Caco-2 (cell line): Measurements from ENCODE around the gene ZNF564. TPM values are rescaled to one million over a fixed set of nuclear protein-coding genes. Genes with fewer than 3 reads are reported as not detected.
A peak's percentile ranks its signal among the peaks of the same experiment; 100 is the strongest.
"Not testable (repeated sequence)": the region's sequence is repeated elsewhere in the genome, so short reads cannot be mapped to it uniquely, and the experiment has no call there.

Experiments used
- BruUV-seq: library from RNA; stranded (reverse); fragments of 400-500 nt; replicated peaks from 2 replicates; lab custom pipeline; 2021; lab: Mats Ljungman, UMichigan
- CTCF ChIA-PET: fragments of 300-600 bp; sonication (Branson Sonifier 250); formaldehyde crosslinking; loops from one replicate; lab custom pipeline; 2022; ENCODE audit warnings: antibody characterized with exemption; lab: Charles Lee
- POLR2A ChIA-PET: fragments of 300-600 bp; sonication (Branson Sonifier 250); formaldehyde crosslinking; loops from one replicate; lab custom pipeline; 2022; ENCODE audit warnings: antibody characterized with exemption; lab: Charles Lee
- DNase-seq, 2 experiments: peaks; one replicate each; pipeline versions ENCODE4 v3.0.0 to v3.0.0-alpha.2; 2020 to 2022
- H3K27me3 ChIP-seq: replicated peaks from 2 replicates; pipeline ENCODE4 v1.6.0; 2011; ENCODE audit warnings: low read length; ENCODE audit not compliant: control insufficient read depth, insufficient read depth
- H3K36me3 ChIP-seq: 2 replicates; pipeline ENCODE4 v1.5.1; 2011; ENCODE audit warnings: low read length; ENCODE audit not compliant: control insufficient read depth, insufficient read depth
- H3K4me1 ChIP-seq: fragments of 250-450 bp; sonication (Bioruptor Pico); 2 replicates; pipeline ENCODE4 v1.5.1; 2020; ENCODE audit warnings: mild to moderate bottlenecking
- H3K4me3 ChIP-seq: 2 replicates; pipeline ENCODE4 v1.5.1; 2011; ENCODE audit warnings: low read depth, mild to moderate bottlenecking, control low read depth, low read length
- H3K9me3 ChIP-seq: fragments of 250-450 bp; sonication (Bioruptor Pico); 2 replicates; pipeline ENCODE4 v1.5.1; 2020; ENCODE audit warnings: mild to moderate bottlenecking, moderate library complexity
- H3K27ac Mint-ChIP-seq: one replicate; pipeline ENCODE4 v1.8.0; 2022; ENCODE audit warnings: mixed read lengths; ENCODE audit not compliant: unreplicated experiment
- H3K27me3 Mint-ChIP-seq: one replicate; pipeline ENCODE4 v1.8.0; 2022; ENCODE audit warnings: mixed read lengths; ENCODE audit not compliant: insufficient read depth, unreplicated experiment
- H3K36me3 Mint-ChIP-seq: one replicate; pipeline ENCODE4 v1.8.0; 2022; ENCODE audit warnings: mild to moderate bottlenecking, mixed read lengths; ENCODE audit not compliant: insufficient read depth, unreplicated experiment
- H3K4me1 Mint-ChIP-seq: one replicate; pipeline ENCODE4 v1.8.0; 2022; ENCODE audit warnings: low read depth, mixed read lengths; ENCODE audit not compliant: unreplicated experiment
- H3K4me3 Mint-ChIP-seq: one replicate; pipeline ENCODE4 v1.8.0; 2022; ENCODE audit warnings: mild to moderate bottlenecking, moderate library complexity, mixed read lengths; ENCODE audit not compliant: unreplicated experiment
- H3K9me3 Mint-ChIP-seq: one replicate; pipeline ENCODE4 v1.8.0; 2022; ENCODE audit warnings: mixed read lengths; ENCODE audit not compliant: unreplicated experiment
- CTCF ChIP-seq, 2 experiments: fragments of 200-600 bp in 1 of 2; IDR thresholded peaks; 1 replicate in 1 of 2; 2 replicates in 1 of 2; pipeline versions ENCODE4 v1.5.1 to v1.8.0; 2011 to 2022; ENCODE audit warnings: antibody characterized with exemption in 1 of 2, control low read depth in 1 of 2, inconsistent platforms in 1 of 2, low read depth in 1 of 2, low read length in 1 of 2, mild to moderate bottlenecking in 1 of 2, moderate library complexity in 1 of 2; ENCODE audit not compliant: insufficient read depth in 1 of 2, severe bottlenecking in 1 of 2, unreplicated experiment in 1 of 2
- intact Hi-C: fragments of 100-400 bp; cut with micrococcal nuclease; formaldehyde crosslinking; loops from one replicate; pipeline ENCODE4 v1.10.0; 2022; ENCODE audit not compliant: unreplicated experiment
- total RNA-seq: library from RNA; stranded (reverse); gene quantifications from 2 replicates; pipeline ENCODE4 v1.2.3, GENCODE V29; 2022

The ZNF564 gene
- total RNA-seq, 1 experiment from 2014 or later: 11.6 TPM

GRCh38 chr19:12496480-12496879 is 54.8 kb downstream of the ZNF564 start:
- no peak for DNase-seq
- no peaks in the 10 kb centered on the region; the same call in 1 of the 2 replicates for H3K27me3 ChIP-seq
- H3K9me3 ChIP-seq: peaks cover 6% of the 10 kb centered on the region
- no peak overlapping the region for H3K4me3 ChIP-seq
- no peaks in the 10 kb centered on the region for H3K36me3 ChIP-seq
- Mint-ChIP-seq H3K27ac (no peak overlapping the region), H3K4me1 (no peaks in the 10 kb centered on the region), H3K9me3 (no peaks in the 10 kb centered on the region), H3K27me3 (no peaks in the 10 kb centered on the region), H3K4me3 (peak overlapping the region; percentile 84), H3K36me3 (peaks cover 9% of the 10 kb centered on the region)
- ChIA-PET CTCF (no interaction called here), POLR2A (interaction anchor here (0.5 to 1.8 kb wide), 4 partner anchors 54 to 1451 kb away, joined by 4 to 17 read pairs (median 11); partner anchors contain the start of genes ZNF490, ZNF563, ZNF564 and ZNF791)
- BruUV-seq: no TSS peak
- H3K4me1 ChIP-seq: no peaks in the 10 kb centered on the region
- TF ChIP-seq CTCF (IDR thresholded peaks at IDR 0.05; ENCODE audit: insufficient read depth in 1 of 2, low read depth in 1 of 2, low read length in 1 of 2, severe bottlenecking in 1 of 2, unreplicated experiment in 1 of 2): no peak
- intact Hi-C loops: no loop called here

- no peaks in the 10 kb centered on the region for H3K36me3 ChIP-seq
- Mint-ChIP-seq H3K4me1 (no peaks in the 10 kb centered on the region), H3K27ac (peak overlapping the region; percentile 95), H3K9me3 (no peaks in the 10 kb centered on the region), H3K27me3 (no peaks in the 10 kb centered on the region), H3K4me3 (peak overlapping the region; percentile 84), H3K36me3 (peaks cover 9% of the 10 kb centered on the region)
- no TSS peak for BruUV-seq
- H3K4me3 ChIP-seq: peak overlapping the region; percentile 70
- intact Hi-C loops: loop anchor here (1.0 kb wide), 2 partner anchors 54 to 56 kb away; partner anchors contain the start of genes ZNF443 and ZNF564
- DNase-seq: peak; percentile 96
- ChIA-PET CTCF (interaction anchor here (0.5 to 1.0 kb wide), 3 partner anchors 36 to 130 kb away, joined by 4 read pairs; partner anchors contain the start of genes ZNF442 and ZNF799), POLR2A (interaction anchor here (0.5 to 1.8 kb wide), 12 partner anchors 11 to 332 kb away, joined by 3 to 14 read pairs (median 4); partner anchors contain the start of genes ZNF136, ZNF44, ZNF443 and ZNF490)
- H3K4me1 ChIP-seq: no peaks in the 10 kb centered on the region
- peaks cover 6% of the 10 kb centered on the region for H3K9me3 ChIP-seq
- peak; percentile 23 to 69 for TF ChIP-seq CTCF (IDR thresholded peaks at IDR 0.05; ENCODE audit: insufficient read depth in 1 of 2, low read depth in 1 of 2, low read length in 1 of 2, severe bottlenecking in 1 of 2, unreplicated experiment in 1 of 2)
- H3K27me3 ChIP-seq: no peaks in the 10 kb centered on the region; the same call in 1 of the 2 replicates
Observed at GRCh38 chr19:12495002-12495802, 56.1 kb downstream of the ZNF564 start.

- POLR2A ChIA-PET: interaction anchor here (0.5 to 1.8 kb wide), 9 partner anchors 10 to 200 kb away, joined by 3 to 14 read pairs (median 4); partner anchors contain the start of genes ZNF44, ZNF443, ZNF490 and ZNF563
- no peaks in the 10 kb centered on the region for H3K4me1 ChIP-seq
- no peaks in the 10 kb centered on the region for H3K27me3 Mint-ChIP-seq
- H3K9me3 Mint-ChIP-seq: no peaks in the 10 kb centered on the region
- no peak overlapping the region for H3K27ac Mint-ChIP-seq
- CTCF ChIA-PET: interaction anchor here (0.5 to 1.0 kb wide), 2 partner anchors 36 to 93 kb away, joined by 4 read pairs; partner anchors contain the start of gene ZNF799
- no peak for DNase-seq
- H3K9me3 ChIP-seq: peaks cover 6% of the 10 kb centered on the region
- no peaks in the 10 kb centered on the region for H3K4me1 Mint-ChIP-seq
- no peaks in the 10 kb centered on the region; the same call in 1 of the 2 replicates for H3K27me3 ChIP-seq
- no peaks in the 10 kb centered on the region for H3K36me3 ChIP-seq
- H3K36me3 Mint-ChIP-seq: peaks cover 9% of the 10 kb centered on the region
- peak overlapping the region; percentile 84 for H3K4me3 Mint-ChIP-seq
- H3K4me3 ChIP-seq: no peak overlapping the region; the same call in 1 of the 2 replicates
- BruUV-seq: no TSS peak
- no peak for TF ChIP-seq CTCF (IDR thresholded peaks at IDR 0.05; ENCODE audit: insufficient read depth in 1 of 2, low read depth in 1 of 2, low read length in 1 of 2, severe bottlenecking in 1 of 2, unreplicated experiment in 1 of 2)
- intact Hi-C loops: no loop called here
Observed at GRCh38 chr19:12494260-12494860, 56.9 kb downstream of the ZNF564 start.

- intact Hi-C loops, POLR2A ChIA-PET, CTCF ChIA-PET, H3K27ac Mint-ChIP-seq, H3K4me3 ChIP-seq, H3K4me1 ChIP-seq, H3K36me3 Mint-ChIP-seq, H3K27me3 Mint-ChIP-seq, BruUV-seq, H3K4me1 Mint-ChIP-seq, H3K27me3 ChIP-seq, DNase-seq, H3K36me3 ChIP-seq, H3K9me3 ChIP-seq, H3K4me3 Mint-ChIP-seq: not testable (repeated sequence)
- peaks cover 12% of the 10 kb centered on the region for H3K9me3 Mint-ChIP-seq
Observed at GRCh38 chr19:12486265-12486783, 65.0 kb downstream of the ZNF564 start.
